Activated CD8-positive, alpha-beta T cell treated with anti-CD3 and anti-CD28 coated beads for 36 hours (primary cell): ENCODE data around the gene CCDC88B. TPM values are rescaled to one million over a fixed set of nuclear protein-coding genes. Genes with fewer than 3 reads are reported as not detected.

Experiments
- ATAC-seq: fragments of 200-7000 bp; cut with Tn5 transposase; one replicate; pipeline ENCODE4 v1.10.0; 2021; ENCODE audit warnings: mild to moderate bottlenecking, moderate library complexity
- CTCF ChIA-PET: fragments of 350-600 bp; sonication (Branson Sonifier 250); formaldehyde crosslinking; loops from one replicate; lab custom pipeline; 2021; ENCODE audit warnings: antibody characterized with exemption; lab: Charles Lee
- POLR2A ChIA-PET: fragments of 350-600 bp; sonication (Branson Sonifier 250); formaldehyde crosslinking; loops from one replicate; lab custom pipeline; 2021; ENCODE audit warnings: antibody characterized with exemption; lab: Charles Lee
- DNase-seq: peaks from one replicate; pipeline ENCODE4 v3.0.0-alpha.2; 2020
- H3K27ac Mint-ChIP-seq: one replicate; pipeline ENCODE4 v1.8.0; 2021; ENCODE audit warnings: mild to moderate bottlenecking, mixed read lengths
- H3K27me3 Mint-ChIP-seq: one replicate; pipeline ENCODE4 v1.8.0; 2021; ENCODE audit warnings: mixed read lengths
- H3K36me3 Mint-ChIP-seq: one replicate; pipeline ENCODE4 v1.8.0; 2021; ENCODE audit warnings: low read depth, mixed read lengths
- H3K4me1 Mint-ChIP-seq: one replicate; pipeline ENCODE4 v1.8.0; 2021; ENCODE audit warnings: low read depth, mixed read lengths
- H3K4me3 Mint-ChIP-seq: one replicate; pipeline ENCODE4 v1.8.0; 2021; ENCODE audit warnings: mild to moderate bottlenecking, moderate library complexity, mixed read lengths
- H3K9me3 Mint-ChIP-seq: one replicate; pipeline ENCODE4 v1.8.0; 2021; ENCODE audit warnings: mixed read lengths
- CTCF ChIP-seq: fragments of 200-600 bp; IDR thresholded peaks from one replicate; pipeline ENCODE4 v1.8.0; 2022; ENCODE audit warnings: antibody characterized with exemption, mild to moderate bottlenecking
- intact Hi-C: fragments of 100-400 bp; cut with micrococcal nuclease; formaldehyde crosslinking; loops from one replicate; pipeline ENCODE4 v1.10.0; 2022
- total RNA-seq, 2 experiments: library from RNA; stranded (reverse); gene quantifications; one replicate each; pipeline ENCODE4 v1.2.3, GENCODE V29; 2021

CCDC88B gene
- total RNA-seq = 10 to 100 TPM; 65.8 to 76.1 TPM

- no peaks in the 10 kb centered on the region for H3K27me3 Mint-ChIP-seq
- ATAC-seq (peak; percentile 81), DNase-seq (peak; percentile 94)
- peaks cover 35% of the 10 kb centered on the region for H3K36me3 Mint-ChIP-seq
- CTCF ChIA-PET = interaction anchor here (0.9 to 8.1 kb wide), 3 partner anchors 8 to 22 kb away, joined by 5 to 75 read pairs (median 33); partner anchors contain the start of genes PRDX5, RPS6KA4 and TRMT112
- POLR2A ChIA-PET = interaction anchor here (1.0 to 1.8 kb wide), 6 partner anchors 9 to 132 kb away, joined by 3 to 9 read pairs (median 4); partner anchors contain the start of genes PRDX5 and TRMT112
- H3K4me3 Mint-ChIP-seq = peak within 1 kb of the TSS; percentile 84
- no peaks in the 10 kb centered on the region for H3K9me3 Mint-ChIP-seq
- intact Hi-C loops = no loop called here
- H3K27ac Mint-ChIP-seq = peak within 1 kb of the TSS; percentile 92
- no peak for TF ChIP-seq CTCF
- peaks cover 40% of the 10 kb centered on the region for H3K4me1 Mint-ChIP-seq
These were observed at the start of gene CCDC88B for GRCh38 chr11:64339754-64340408. CCDC88B (plus strand) TSS chr11:64340204; CDS start chr11:64340267, 63 bp downstream.

GRCh38 chr11:64290352-64291261 lies 49.4 kb upstream of the CCDC88B start:
- no peak for TF ChIP-seq CTCF
- Mint-ChIP-seq H3K9me3 (no peaks in the 10 kb centered on the region), H3K27ac (no peak overlapping the region), H3K27me3 (peaks cover 35% of the 10 kb centered on the region), H3K4me1 (peaks cover 12% of the 10 kb centered on the region), H3K36me3 (no peaks in the 10 kb centered on the region), H3K4me3 (peak overlapping the region; percentile 18)
- DNase-seq = no peak
- intact Hi-C loops = no loop called here
- ChIA-PET CTCF (interaction anchor here (1.5 to 2.6 kb wide), 2 partner anchors 11 to 14 kb away, joined by 9 to 19 read pairs; partner anchors contain the start of gene CATSPERZ), POLR2A (interaction anchor here (0.7 to 1.7 kb wide), 8 partner anchors 11 to 85 kb away, joined by 3 to 5 read pairs (median 4); partner anchors contain the start of gene FERMT3)
- ATAC-seq = no peak

GRCh38 chr11:64291262-64291751 lies 48.7 kb upstream of the CCDC88B start, which contains the start of gene KCNK4:
KCNK4 (plus strand) TSS chr11:64291302; CDS start chr11:64293019, 1,717 bp downstream.
- no peak for ATAC-seq
- peak within 1 kb of the TSS; percentile 18 for H3K4me3 Mint-ChIP-seq

More at GRCh38 chr11:64291262-64291751, 48.7 kb upstream of the CCDC88B start, which contains the start of gene KCNK4:
- Mint-ChIP-seq H3K27me3 (peaks cover 41% of the 10 kb centered on the region), H3K4me1 (peaks cover 10% of the 10 kb centered on the region), H3K9me3 (no peaks in the 10 kb centered on the region), H3K36me3 (no peaks in the 10 kb centered on the region), H3K27ac (no peak within 1 kb of the TSS)
- intact Hi-C loops = no loop called here
- ChIA-PET CTCF (interaction anchor here (2.6 kb wide), 1 partner anchor 10 kb away, joined by 19 read pairs; the partner anchor contains the start of gene CATSPERZ), POLR2A (interaction anchor here (1.6 kb wide), 2 partner anchors 26 to 40 kb away, joined by 5 read pairs; partner anchors contain the start of genes PRDX5 and TRMT112)
- no peak for TF ChIP-seq CTCF
- DNase-seq = no peak
